ENCODE data around the gene KLHL22. TPM values are rescaled to one million over a fixed set of nuclear protein-coding genes. Genes with fewer than 3 reads are reported as not detected.

Gene KLHL22
- total RNA-seq, 1 donor from 2014 or later = 16.1 TPM

DNA sequence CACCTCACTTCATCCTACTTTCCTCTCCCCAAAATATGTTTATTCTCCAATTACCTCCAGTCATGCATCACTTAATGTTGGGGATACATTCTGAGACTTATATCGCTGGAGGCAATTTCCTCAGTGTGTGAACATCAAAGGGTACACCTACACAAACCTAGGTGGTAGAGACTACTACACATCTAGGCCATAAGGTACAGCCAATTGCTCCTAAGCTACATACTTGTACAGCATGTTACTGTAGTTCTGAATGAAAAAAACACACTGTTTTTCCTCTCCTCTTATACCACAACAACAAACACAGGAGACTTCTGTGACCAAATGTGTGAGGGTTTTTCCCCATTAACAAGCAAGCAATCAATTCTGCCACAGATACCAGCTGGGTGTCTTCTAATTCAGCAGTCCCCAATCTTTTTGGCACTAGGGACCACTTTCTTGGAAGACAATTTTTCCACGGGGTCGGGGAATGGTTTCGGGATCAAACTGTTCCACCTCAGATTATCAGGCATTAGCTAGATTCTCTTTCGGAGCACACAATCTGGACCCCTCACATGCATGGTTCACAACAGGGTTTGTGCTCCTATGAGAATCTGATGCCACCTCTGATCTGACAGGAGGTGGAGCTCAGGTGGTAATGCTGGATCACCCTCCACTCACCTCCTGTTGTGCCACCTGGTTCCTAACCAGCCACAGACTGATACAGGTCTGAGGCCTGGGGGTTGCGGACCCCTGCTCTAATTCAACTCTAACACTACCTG lies 5.2 kb downstream of the KLHL22 start:
- Histone ChIP-seq H3K27me3 (ENCODE audit: low read depth) (no peaks in the 10 kb centered on the region), H3K27ac (replicated peaks) (no peak overlapping the region), H3K4me3 (no peak overlapping the region), H3K4me1 (peaks cover 48% of the 10 kb centered on the region), H3K9me3 (replicated peaks) (no peaks in the 10 kb centered on the region), H3K36me3 (peaks cover 12% of the 10 kb centered on the region)
- no peak for DNase-seq
- TF ChIP-seq, protein P1, sequence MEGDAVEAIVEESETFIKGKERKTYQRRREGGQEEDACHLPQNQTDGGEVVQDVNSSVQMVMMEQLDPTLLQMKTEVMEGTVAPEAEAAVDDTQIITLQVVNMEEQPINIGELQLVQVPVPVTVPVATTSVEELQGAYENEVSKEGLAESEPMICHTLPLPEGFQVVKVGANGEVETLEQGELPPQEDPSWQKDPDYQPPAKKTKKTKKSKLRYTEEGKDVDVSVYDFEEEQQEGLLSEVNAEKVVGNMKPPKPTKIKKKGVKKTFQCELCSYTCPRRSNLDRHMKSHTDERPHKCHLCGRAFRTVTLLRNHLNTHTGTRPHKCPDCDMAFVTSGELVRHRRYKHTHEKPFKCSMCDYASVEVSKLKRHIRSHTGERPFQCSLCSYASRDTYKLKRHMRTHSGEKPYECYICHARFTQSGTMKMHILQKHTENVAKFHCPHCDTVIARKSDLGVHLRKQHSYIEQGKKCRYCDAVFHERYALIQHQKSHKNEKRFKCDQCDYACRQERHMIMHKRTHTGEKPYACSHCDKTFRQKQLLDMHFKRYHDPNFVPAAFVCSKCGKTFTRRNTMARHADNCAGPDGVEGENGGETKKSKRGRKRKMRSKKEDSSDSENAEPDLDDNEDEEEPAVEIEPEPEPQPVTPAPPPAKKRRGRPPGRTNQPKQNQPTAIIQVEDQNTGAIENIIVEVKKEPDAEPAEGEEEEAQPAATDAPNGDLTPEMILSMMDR (IDR thresholded peaks at IDR 0.05; ENCODE audit: borderline replicate concordance) = no peak
- intact Hi-C loops (cut with micrococcal nuclease) = loop anchor here (10.0 kb wide), 1 partner anchor 64 kb away; no protein-coding TSS in a partner anchor

DNA sequence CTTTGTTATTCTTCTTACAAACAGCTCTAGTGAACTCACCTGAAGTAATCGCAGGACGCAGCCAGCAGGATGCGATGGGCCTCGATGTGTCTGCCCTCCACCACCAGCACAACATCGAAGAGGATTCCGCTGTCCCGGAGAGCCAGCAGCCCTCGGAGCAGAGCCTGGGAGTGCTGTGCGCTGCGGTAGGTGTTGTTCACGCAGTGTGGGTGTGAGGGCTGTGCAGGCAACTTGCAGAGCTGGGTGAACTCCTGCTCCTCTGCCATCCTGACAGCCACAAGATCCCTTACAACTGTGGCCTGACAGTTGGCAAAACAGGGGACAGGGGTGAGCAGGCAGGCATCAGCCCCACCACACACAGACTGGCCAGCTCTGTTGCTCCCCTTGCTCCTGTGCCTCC lies 6.6 kb downstream of the KLHL22 start:
- peaks cover 35% of the 10 kb centered on the region for H3K4me1 ChIP-seq
- intact Hi-C loops (cut with micrococcal nuclease) = no loop called here
- no peak for DNase-seq

DNA sequence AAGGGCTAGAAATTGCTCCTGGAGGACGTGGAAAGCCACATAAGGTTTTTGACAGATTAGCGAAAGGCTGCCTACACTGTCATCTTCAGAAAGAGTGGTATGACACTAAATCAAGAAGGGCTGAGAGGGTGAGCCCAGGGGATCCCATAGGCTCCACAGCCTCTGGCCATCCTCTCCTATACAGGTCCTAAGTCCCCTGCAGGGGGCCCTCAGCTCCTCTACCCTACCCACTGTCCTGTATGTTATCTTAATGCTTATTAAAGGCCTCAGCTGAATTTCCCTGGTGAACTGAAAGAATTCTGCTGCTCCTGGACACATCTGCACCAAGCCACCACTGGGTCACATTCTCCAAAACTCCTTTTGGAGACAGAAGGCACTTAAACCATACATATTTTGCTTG lies 7.9 kb downstream of the KLHL22 start:
- Histone ChIP-seq H3K27ac (replicated peaks) (no peak overlapping the region), H3K27me3 (ENCODE audit: low read depth) (no peaks in the 10 kb centered on the region), H3K4me3 (no peak overlapping the region), H3K36me3 (peaks cover 19% of the 10 kb centered on the region), H3K9me3 (replicated peaks) (no peaks in the 10 kb centered on the region), H3K4me1 (peaks cover 25% of the 10 kb centered on the region)
- DNase-seq = no peak
- intact Hi-C loops (cut with micrococcal nuclease) = no loop called here
- TF ChIP-seq, protein P1 (IDR thresholded peaks at IDR 0.05; ENCODE audit: borderline replicate concordance) = no peak

More for the DNA sequence above, 6.6 kb downstream of the KLHL22 start:
- Histone ChIP-seq H3K4me3 (no peak overlapping the region), H3K36me3 (peaks cover 12% of the 10 kb centered on the region), H3K27ac (replicated peaks) (no peak overlapping the region), H3K9me3 (replicated peaks) (no peaks in the 10 kb centered on the region), H3K27me3 (ENCODE audit: low read depth) (no peaks in the 10 kb centered on the region)
- TF ChIP-seq, protein P1 (IDR thresholded peaks at IDR 0.05; ENCODE audit: borderline replicate concordance) = no peak

DNA sequence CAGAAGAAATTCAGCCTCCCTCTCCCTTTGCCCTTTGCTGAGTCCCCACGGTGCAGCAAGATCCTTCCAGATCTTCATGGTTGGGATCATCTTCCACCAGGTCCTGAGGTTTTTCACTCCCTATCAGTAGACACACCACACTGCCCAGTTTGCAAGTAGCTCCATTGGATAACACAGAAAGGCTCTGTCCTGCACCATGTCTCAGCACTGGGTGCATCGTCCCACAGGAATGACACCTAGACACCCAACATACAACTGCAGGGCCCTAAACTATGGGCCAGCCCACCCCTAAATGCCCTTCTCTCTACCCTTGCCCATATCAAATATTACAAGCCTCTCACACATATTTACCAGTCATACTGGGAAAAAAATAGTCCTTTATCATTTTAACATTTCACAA lies 9.4 kb downstream of the KLHL22 start:
- no peak overlapping the region for H3K4me3 ChIP-seq
- H3K9me3 ChIP-seq (replicated peaks) = no peaks in the 10 kb centered on the region
- no peak overlapping the region for H3K27ac ChIP-seq (replicated peaks)
- H3K4me1 ChIP-seq = peaks cover 25% of the 10 kb centered on the region
- H3K36me3 ChIP-seq = peaks cover 19% of the 10 kb centered on the region
- DNase-seq = no peak
- H3K27me3 ChIP-seq (ENCODE audit: low read depth) = no peaks in the 10 kb centered on the region
- TF ChIP-seq, protein P1 (IDR thresholded peaks at IDR 0.05; ENCODE audit: borderline replicate concordance) = no peak
- intact Hi-C loops (cut with micrococcal nuclease) = no loop called here

DNA sequence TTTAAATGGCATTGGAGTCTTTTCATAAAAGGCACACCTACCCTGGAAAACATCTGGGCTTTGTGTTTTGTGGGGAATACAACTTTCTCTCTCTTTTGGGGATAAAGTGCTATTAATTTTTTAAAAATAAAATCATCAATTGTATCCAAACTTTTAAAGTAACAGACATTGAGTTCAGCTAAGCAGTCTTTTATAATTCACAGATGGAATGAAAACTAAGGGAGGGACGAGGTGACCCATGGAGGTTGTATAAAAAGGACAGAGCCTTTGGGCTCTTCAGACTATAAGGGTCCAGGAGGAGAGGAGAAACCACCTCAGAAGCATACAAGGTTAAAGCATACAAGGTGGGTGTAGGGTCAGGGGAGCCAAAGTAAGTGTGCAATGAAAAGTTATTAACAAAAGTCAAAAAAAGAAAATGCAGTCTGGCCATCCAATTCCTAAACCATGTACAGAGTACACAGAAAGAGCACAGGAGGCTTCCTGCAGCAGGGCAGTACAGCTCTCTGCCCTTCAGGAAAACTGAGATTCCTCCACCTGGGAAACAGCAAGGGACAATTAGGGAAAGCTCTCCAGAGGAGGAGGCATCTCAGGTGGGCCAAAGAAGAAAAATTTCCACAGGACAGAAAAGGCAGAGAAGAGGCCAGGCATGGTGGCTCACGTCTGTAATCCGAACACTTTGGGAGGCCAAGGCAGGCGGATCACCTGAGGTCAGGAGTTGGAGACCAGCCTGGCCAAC lies 10.5 kb downstream of the KLHL22 start:
- Histone ChIP-seq H3K4me1 (peaks cover 25% of the 10 kb centered on the region), H3K27ac (replicated peaks) (no peak overlapping the region), H3K36me3 (peaks cover 19% of the 10 kb centered on the region), H3K27me3 (ENCODE audit: low read depth) (no peaks in the 10 kb centered on the region), H3K4me3 (no peak overlapping the region), H3K9me3 (replicated peaks) (no peaks in the 10 kb centered on the region)
- TF ChIP-seq, protein P1 (IDR thresholded peaks at IDR 0.05; ENCODE audit: borderline replicate concordance) = no peak
- intact Hi-C loops (cut with micrococcal nuclease) = no loop called here
- DNase-seq = no peak

Measured in left ventricle myocardium inferior (tissue), 1 donor.